ENCODE data around the gene ZBTB40. TPM values are rescaled to one million over a fixed set of nuclear protein-coding genes. Genes with fewer than 3 reads are reported as not detected.

ZBTB40 gene
- polyA plus RNA-seq, 3 donors, result 1.1 to 17.8 (median 1.3) TPM

GRCh38 chr1:22485431-22485830 lies 33.8 kb downstream of the ZBTB40 start:
- H3K79me2 ChIP-seq (ENCODE audit: insufficient read depth, low read length), result peaks cover 55% of the 10 kb centered on the region
- H3K27ac Mint-ChIP-seq, result peak overlapping the region in 4 of 7 donors; percentile 15 to 48 (median 26)
- H3K4me2 ChIP-seq (replicated peaks; ENCODE audit: extremely low read depth, low read length, poor library complexity, severe bottlenecking), result no peak overlapping the region
- H3K4me1 ChIP-seq (ENCODE audit: control insufficient read depth in 1 of 2, insufficient read depth in 2 of 2, low read length in 2 of 2), result peaks cover 8% of the 10 kb centered on the region in 2 donors
- peaks cover 9 to 20% (median 13%) of the 10 kb centered on the region in 7 donors for H3K9me3 Mint-ChIP-seq
- H3K27me3 Mint-ChIP-seq (ENCODE audit: low read depth in 3 of 3), result no peaks in the 10 kb centered on the region
- H3K27ac ChIP-seq (ENCODE audit: low read depth in 1 of 2, low read length in 2 of 2), result no peak overlapping the region
- peak overlapping the region in 1 of 2 donors; percentile 61 for H3K4me3 Mint-ChIP-seq
- H3K27me3 ChIP-seq (ENCODE audit: control insufficient read depth in 2 of 2, insufficient read depth in 2 of 2, low read length in 2 of 2), result no peaks in the 10 kb centered on the region
- H3K9me3 ChIP-seq (replicated peaks in 1 of 2; ENCODE audit: control insufficient read depth in 1 of 2, insufficient read depth in 1 of 2, low read length in 2 of 2), result peaks cover 0 to 12% of the 10 kb centered on the region in 2 donors
- no peak for TF ChIP-seq CTCF (IDR thresholded peaks at IDR 0.05)
- no CpG with 5 or more reads among the region's 3 CpGs for WGBS (ENCODE audit: insufficient coverage)
- peak in 1 of 3 donors; percentile 22 for DNase-seq
- H3K4me1 Mint-ChIP-seq, result no peaks in the 10 kb centered on the region
- peaks cover 46% of the 10 kb centered on the region for H4K20me1 ChIP-seq (ENCODE audit: insufficient read depth, low read length)
- no peak overlapping the region for H3K9ac ChIP-seq (ENCODE audit: insufficient read depth, low read length, poor library complexity, severe bottlenecking)
- intact Hi-C loops (cut with micrococcal nuclease), result no loop called here
- H3K4me3 ChIP-seq (replicated peaks in 1 of 3; ENCODE audit: low read depth in 2 of 3, low read length in 3 of 3), result no peak overlapping the region
- H2AFZ ChIP-seq (ENCODE audit: insufficient read depth, low read depth, low read length, poor library complexity, severe bottlenecking), result no peak overlapping the region
- peaks cover 7 to 8% of the 10 kb centered on the region in 2 donors for H3K36me3 ChIP-seq (replicated peaks in 1 of 2; ENCODE audit: control insufficient read depth in 1 of 2, insufficient read depth in 2 of 2, low read length in 2 of 2)
- peaks cover 7 to 8% of the 10 kb centered on the region in 2 donors for H3K36me3 Mint-ChIP-seq

GRCh38 chr1:22487781-22488180 lies 36.1 kb downstream of the ZBTB40 start:
- Histone ChIP-seq H3K4me2 (replicated peaks; ENCODE audit: extremely low read depth, low read length, poor library complexity, severe bottlenecking) (no peak overlapping the region), H3K4me1 (ENCODE audit: control insufficient read depth in 1 of 2, insufficient read depth in 2 of 2, low read length in 2 of 2) (peaks cover 8% of the 10 kb centered on the region in 2 donors), H3K9me3 (replicated peaks in 1 of 2; ENCODE audit: control insufficient read depth in 1 of 2, insufficient read depth in 1 of 2, low read length in 2 of 2) (peaks cover 0 to 12% of the 10 kb centered on the region in 2 donors), H3K4me3 (replicated peaks in 1 of 3; ENCODE audit: low read depth in 2 of 3, low read length in 3 of 3) (no peak overlapping the region), H2AFZ (ENCODE audit: insufficient read depth, low read depth, low read length, poor library complexity, severe bottlenecking) (no peak overlapping the region), H4K20me1 (ENCODE audit: insufficient read depth, low read length) (peaks cover 46% of the 10 kb centered on the region), H3K79me2 (ENCODE audit: insufficient read depth, low read length) (peaks cover 46% of the 10 kb centered on the region), H3K27me3 (ENCODE audit: control insufficient read depth in 2 of 2, insufficient read depth in 2 of 2, low read length in 2 of 2) (no peaks in the 10 kb centered on the region), H3K9ac (ENCODE audit: insufficient read depth, low read length, poor library complexity, severe bottlenecking) (no peak overlapping the region), H3K27ac (ENCODE audit: low read depth in 1 of 2, low read length in 2 of 2) (no peak overlapping the region), H3K36me3 (replicated peaks in 1 of 2; ENCODE audit: control insufficient read depth in 1 of 2, insufficient read depth in 2 of 2, low read length in 2 of 2) (peaks cover 20 to 32% of the 10 kb centered on the region in 2 donors)
- TF ChIP-seq CTCF (IDR thresholded peaks at IDR 0.05), result no peak
- DNase-seq, result no peak
- H3K36me3 Mint-ChIP-seq, result peaks cover 17 to 30% of the 10 kb centered on the region in 2 donors
- intact Hi-C loops (cut with micrococcal nuclease), result no loop called here
- 87% methylated on average over 3 of the region's 5 CpGs for WGBS (ENCODE audit: insufficient coverage)
- peaks cover 7 to 17% (median 13%) of the 10 kb centered on the region in 7 donors for H3K9me3 Mint-ChIP-seq
- no peak overlapping the region for H3K4me3 Mint-ChIP-seq
- no peak overlapping the region for H3K27ac Mint-ChIP-seq
- peaks cover 0 to 2% (median 0%) of the 10 kb centered on the region in 3 donors for H3K27me3 Mint-ChIP-seq (ENCODE audit: low read depth in 3 of 3)
- peaks cover 6% of the 10 kb centered on the region for H3K4me1 Mint-ChIP-seq
